ENCODE measurements around the gene EYS.
"Not testable (repeated sequence)": the region's sequence is repeated elsewhere in the genome, so short reads cannot be mapped to it uniquely, and the experiment has no call there.

Gene EYS

DNA sequence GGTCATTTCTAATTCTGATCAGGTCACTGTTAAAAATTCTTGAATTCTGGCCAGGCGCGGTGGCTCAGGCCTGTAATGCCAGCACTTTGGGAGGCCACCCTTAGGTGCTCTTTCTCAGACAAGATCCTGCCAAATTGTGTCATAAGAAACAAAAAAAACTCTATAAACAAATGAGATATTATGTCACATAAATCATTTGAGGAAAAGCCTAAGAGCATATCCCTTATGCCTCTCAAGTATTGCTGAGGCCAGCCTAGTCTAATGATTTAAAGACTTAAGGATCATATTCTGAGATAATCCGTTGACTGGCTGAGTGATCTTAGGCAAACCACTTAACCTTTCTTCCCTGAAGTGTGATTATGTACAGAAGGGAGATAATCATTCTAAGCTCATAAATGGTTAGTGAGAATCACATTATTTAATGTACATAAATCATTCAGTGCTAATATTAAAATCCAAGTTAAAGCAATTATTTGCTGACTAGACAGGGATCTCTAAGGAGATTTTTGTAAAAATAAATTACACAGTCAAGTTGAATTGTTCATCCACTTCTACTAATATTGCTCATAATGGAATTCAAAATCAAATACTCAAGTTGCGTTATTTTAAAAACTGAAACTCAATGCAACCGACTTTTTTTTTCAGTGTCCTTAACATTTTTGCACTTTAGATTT is 1706.1 kb downstream of the EYS start:
- DNase-seq = no peak

DNA sequence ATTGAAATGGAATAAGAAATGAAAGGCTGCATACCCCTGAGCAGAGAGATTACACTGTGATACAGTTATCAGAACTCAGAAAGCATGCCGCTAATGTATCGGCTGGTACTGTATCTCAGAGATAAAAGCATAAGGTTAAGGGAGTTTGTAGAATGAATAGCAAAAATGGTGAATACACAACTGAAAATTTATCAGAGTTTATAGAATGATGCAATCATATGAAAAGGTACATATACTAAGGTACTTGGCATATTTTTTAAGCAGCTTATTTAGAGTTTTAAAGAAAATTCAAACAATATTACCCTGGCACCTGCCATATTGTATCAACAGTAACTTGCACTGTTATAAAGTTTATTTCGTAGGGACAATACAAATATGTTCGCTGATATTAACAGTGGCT is 1707.4 kb downstream of the EYS start:
- no peak for DNase-seq

DNA sequence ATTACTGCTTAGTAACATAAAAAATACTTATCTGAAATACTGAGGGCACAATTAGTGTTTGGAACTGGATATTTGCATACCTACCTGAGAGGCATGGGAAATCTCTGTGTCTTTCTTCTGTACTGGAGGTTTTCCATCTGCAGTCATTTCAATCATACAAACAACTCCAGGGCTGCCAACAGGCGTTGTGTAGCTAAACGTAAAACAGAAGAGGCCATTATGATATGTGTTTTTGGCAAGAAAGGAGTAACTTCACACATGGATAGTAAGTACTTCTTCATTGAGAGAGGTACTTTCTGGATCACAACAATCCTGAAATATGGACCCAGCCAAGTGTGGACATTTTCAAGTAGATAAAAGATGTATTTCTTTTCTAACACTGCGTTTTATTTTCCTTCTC is 1708.0 kb downstream of the EYS start:
- DNase-seq = no peak

DNA sequence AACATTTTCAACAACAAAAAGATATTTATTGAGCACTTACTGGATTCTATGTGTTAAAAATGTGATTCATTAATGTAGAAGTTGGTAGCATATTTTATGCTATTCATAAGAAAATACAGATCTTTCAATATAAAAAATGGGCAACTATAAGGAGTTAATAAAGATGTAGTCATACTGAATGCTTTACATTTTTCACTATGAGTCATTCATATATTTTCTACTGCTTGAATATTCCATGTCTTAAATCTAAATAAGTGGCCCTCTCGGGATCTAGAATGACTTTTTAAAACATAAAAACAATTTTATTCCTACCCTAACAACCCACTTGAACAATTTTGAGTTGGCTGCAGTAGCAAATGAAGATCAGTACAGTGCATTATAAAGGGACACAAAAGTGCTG is 1709.3 kb downstream of the EYS start:
- DNase-seq = no peak

DNA sequence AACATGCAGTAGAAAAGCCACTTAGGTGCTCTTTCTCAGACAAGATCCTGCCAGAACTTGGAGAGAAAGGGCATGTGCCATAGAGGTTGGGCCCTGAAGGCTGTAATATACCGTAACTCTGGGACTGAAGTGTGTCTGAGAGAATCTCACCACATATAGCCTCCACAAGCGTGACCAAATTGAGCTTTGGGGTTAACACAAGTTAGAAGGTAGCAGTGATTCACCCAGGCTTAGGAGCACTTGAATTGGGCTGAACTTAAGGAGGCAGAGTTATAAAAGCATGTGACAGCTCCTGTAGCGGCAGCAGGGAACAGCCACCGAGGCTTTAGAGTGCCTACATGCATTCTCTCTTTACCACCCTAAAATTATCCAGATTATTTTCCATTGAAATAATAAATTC is 1709.8 kb downstream of the EYS start:
- DNase-seq = no peak

DNA sequence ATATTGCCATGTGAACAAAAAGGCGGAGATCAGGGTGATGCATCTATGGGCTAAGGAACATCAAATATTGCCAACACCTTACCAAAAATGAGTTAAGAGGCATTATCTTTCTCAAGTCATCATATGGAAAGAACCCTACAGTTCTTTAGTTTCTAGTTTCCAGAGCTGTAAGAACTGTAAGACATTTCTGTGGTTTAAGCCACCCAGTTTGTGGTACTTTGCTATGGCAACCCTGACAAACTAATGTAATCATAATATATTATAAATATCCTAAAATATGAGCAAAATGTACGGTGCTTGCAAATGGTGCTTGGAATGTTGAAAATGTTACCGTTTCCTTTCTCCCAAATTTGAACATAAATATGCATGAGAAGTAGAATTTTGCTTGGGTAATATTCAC is 1721.8 kb downstream of the EYS start:
- DNase-seq = no peak

DNA sequence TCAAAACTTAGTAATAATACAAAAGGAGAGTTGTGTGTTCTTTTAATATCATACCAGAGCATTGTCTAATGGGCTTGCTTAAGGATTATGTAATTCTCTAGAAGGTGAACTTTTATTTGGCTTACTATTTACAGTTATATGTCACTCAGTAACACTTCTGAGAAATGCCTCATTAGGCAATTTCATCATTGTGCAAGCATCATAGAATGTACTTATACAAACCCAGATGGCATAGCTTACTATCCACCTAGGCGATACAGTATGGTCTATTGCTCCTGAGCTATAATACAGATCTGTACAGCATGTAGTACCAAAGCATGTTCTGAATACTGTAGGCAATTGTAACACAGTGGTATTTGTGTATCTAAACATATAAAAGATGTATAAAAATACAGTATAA is 1731.3 kb downstream of the EYS start:
- DNase-seq = peak; percentile 13

DNA sequence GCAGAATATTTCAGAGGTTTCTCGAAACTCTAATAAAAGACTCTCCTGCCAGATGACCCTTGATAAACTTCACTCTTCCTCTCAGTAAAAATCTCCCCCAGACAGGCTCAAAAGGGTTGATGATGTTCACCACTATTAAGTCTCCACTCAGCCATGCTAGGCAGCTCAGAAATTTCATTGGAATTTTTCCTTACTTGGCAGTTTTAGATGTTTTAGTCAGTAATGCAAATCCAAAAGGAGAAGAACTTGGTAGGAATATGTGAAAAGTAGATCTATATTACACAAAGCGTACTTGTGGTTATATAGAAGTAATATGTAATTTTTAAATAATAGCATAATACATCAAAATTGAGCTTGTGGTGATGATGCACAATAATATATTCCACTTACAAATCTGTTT is 1738.4 kb downstream of the EYS start:
- no peak for DNase-seq

DNA sequence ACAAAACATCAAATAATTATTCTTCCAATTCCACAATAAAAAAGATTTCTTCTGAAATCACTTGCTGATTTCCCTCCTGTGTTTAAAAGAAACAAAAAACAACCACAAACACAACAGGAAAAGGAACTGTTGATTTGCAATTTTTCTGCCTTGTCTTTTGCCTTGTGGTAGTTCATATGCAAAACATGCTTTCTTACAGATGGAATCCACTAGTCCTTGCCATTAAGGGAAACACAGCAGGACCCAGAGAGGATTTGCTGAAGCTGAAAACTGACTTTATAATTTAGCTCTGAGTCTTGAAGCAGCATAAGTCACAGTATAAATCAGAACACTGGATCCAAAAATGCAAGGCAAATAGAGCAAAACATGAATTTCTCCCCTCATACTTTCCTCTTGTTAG is 1742.7 kb downstream of the EYS start:
- DNase-seq = no peak

DNA sequence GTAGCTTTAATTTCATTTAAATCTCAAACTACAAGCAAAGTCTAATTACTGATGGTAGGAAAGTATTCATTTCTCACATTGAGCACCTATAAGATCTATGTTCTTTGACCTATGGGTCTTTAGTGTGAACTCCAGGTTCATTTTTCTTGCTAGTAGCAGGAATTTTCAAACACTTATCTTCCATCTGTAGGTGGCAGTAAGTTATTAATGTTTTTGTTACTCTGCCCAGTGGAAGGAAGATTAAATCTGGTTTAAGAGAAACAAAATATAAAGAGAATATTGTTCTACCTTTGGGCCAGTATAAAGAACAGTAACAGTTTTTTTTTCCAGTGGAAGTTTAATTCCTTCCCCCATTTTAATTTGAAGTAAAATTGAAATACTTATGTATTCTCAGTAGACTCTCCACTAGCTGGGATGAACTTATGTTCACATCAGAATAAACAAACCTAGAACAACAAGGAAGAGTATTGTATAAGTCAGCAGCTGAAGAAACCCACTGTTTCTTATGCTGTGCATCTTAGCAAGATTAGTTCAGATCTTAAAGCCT is 1743.2 kb downstream of the EYS start:
- no peak for DNase-seq

DNA sequence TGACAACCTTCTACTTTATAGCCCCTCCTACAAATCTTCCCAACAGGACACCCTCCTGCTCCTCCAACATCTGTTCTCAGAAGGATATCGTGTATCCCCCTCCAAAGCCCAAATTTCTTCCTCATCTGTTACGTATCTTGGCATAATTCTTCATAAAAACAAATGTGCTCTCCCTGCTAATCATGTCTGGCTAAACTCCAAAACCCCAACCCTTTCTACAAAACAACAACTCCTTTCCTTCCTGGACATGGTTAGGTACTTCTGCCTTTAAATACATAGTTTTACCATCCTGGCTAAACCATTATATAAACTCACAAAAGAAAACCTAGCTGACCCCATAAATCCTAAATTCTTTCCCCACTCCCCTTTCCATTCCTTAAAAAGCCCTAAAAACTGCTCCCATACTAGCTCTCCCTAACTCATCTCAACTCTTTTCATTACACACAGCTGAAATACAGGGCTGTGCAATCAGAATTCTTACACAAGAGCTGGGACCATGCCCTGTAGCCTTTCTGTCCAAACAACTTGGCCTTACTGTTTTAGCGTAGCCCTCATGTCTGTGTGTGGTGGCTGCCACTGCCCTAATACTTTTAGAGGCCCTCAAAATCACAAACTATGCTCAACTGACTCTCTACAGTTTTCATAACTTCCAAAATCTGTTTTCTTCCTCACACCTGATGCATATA is 1753.5 kb downstream of the EYS start:
- DNase-seq = not testable (repeated sequence)

DNA sequence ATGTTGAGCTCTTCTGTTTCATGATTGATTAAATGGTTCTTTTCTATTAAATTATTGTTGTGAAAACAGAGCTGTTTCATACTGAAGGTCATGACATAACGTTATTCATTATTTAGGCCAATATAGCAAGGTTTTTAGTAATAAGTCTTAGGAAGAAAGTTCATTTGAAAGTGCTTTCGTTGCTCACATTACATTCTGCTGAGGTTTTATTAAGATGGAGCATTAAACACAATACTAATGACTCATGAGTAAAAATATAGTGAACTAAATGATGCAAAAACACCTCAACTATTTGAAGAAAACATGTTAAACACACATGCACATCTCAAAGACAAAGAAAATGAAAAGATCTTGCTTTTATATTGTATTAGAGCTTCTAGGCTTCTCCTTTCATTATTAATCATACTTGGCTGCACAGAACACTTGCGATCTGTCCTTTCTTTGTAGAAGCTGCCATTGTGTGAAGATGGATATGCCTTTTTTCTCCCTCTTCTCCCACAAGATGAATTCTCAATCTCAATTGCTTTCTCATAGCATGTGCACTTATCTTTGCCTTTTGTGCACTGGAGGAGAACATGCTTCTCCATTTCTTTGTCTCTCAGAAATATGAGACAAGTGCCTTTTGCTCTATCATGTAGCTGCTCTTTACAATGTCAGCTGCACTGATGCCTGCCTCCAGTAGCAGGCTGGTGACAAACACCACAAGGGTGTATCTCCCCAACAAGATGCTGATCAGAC is 1759.1 kb downstream of the EYS start:
- no peak for DNase-seq

DNA sequence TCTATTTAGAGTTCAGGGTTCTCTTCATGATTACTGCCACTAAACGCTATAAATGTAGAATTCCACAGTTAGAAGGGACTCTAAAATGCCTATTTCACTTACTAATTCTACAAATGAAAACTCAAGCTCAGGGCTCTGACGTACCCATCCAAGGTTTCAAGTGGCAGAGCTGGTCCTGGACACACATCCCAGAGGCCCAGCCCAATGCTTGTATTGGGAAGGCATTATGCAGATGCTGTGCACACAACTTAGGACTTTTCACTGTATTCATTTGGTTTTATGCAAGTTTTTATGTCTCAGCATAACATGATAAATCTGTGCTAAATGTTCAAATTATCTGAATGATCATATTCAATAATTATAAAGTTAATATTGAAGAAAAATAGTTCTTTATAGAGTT is 1761.0 kb downstream of the EYS start:
- DNase-seq = no peak

DNA sequence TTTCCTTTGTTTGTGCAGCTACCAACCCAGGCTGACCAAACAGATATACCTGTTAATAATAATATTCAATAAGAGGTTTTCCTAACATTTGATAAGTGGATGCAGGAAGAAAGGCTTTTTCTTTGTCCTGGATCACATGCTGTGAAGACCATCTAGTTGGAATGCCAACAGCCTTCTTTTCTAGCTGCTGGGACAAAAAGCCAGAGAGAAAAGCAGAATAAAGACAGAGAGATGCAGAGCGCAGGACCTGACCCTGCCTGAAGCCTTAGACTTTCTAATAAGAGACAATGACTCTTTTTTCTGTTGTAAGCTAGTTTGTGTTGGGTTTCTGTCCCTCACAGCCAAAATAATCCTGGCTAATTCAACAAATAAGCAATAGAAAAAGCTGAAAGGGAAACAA is 1763.2 kb downstream of the EYS start:
- DNase-seq = no peak

DNA sequence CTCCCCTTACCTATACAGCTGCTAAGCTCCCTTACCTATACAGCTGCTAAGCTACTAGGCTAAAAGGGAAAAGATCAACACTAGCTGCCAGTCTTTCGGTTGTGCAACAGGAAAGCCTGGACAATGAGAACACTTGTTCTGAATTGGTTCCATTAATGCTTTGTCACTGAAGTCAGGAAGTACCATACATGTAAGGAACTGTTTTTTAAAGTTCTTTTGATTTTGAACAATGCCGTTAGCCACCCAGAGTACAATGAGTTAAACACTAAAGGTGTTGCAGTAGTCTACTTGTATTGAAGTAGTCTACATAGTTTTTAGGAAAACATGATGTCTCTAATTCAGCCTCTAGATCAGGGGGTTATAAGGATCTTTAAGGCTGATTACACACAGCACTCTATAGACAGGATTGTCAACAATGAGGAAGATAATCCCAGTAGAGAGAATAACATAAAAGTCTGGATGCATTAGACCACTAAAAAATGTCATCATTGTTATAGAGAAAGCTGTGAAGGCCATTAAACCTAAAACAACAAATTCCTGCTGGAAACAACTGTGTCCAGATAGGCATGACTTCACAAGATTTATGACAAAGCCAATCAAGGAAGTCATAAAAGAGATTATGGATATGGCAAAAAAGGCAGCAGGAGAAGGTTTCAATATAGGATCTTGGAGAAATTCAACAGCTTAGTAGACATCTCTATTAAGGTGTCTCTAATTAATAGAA is 1765.1 kb downstream of the EYS start:
- no peak for DNase-seq

DNA sequence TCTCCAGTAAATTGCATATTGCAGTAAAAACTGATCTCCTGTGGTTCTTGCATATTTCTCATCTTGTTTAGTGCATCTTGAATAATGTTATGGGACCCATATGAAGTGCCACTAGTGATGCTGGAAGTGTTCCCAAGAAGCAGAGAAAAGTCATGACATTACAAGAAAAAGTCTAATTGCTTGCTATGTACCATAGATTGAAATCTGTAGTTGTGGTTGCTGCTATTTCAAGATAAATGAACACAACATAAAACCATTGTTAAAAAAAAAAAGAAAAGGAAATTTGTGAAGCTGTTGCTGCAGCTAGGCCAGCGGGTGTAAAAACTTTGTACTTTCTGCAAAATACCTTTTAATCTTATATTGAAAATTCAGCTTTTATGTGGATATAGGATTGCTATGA is 1767.0 kb downstream of the EYS start:
- DNase-seq = no peak

DNA sequence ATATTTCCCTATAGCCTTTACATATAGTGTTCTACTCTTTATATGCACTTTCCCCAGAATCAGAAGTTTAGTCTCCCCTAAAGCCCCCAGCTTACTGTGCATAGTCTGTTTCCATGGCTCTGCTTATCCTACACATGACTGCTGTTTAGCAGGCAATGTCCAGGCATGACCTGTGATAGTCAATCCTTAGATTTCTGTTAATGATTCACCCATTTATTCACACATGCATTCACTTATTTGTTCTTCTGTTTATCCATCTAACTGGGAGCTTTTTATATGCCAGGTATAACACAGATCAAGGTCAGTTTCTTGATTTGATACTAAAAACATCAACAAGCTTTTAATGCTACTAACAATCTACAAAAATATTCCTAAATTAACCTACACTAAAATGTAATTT is 1770.6 kb downstream of the EYS start:
- no peak for DNase-seq

DNA sequence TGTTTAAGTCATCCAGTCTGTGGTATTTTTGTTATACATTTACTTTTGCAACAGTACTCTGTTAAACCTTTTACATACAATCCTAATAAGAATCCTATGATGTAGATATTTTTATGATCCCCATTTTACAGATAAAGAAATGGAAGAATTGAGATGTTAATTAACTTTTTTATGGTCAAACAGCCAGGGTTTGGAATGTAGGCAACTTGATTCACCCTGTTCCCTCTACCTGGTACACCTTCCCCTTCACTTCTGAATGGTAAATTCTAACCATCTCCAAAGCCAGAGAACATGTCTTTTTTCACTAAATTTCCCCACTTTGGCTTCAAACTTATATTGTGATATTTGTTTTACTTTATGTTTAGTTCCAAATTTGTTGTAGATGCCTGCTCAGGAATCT is 1771.3 kb downstream of the EYS start:
- DNase-seq = no peak

DNA sequence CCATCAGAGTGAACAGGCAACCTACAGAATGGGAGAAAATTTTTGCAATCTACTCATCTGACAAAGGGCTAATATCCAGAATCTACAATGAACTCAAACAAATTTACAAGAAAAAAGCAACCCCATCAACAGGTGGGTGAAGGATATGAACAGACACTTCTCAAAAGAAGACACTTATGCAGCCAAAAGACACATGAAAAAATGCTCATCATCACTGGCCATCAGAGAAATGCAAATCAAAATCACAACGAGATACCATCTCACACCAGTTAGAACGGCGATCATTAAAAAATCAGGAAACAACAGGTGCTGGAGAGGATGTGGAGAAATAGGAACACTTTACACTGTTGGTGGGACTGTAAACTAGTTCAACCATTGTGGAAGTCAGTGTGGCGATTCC is 1773.1 kb downstream of the EYS start:
- not testable (repeated sequence) for DNase-seq

DNA sequence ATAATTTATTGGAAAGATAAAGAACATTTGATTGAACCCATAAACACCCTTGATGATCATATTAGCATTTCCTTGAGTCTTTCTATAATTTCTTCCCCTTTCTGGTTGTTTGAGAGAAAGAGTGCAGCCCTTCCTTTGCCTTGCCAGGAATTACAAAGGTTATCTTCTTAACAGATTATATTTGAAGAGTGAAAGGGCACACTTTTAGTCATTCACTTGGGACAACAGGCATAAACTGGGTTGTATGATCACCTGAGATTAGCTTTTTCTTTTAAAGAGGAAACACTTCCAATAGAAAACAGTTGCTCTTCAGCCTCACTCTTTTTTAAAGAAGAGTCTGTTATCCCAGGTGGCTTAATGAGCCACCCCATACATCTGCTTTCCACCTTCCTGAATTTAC is 1776.2 kb downstream of the EYS start:
- DNase-seq = no peak

DNA sequence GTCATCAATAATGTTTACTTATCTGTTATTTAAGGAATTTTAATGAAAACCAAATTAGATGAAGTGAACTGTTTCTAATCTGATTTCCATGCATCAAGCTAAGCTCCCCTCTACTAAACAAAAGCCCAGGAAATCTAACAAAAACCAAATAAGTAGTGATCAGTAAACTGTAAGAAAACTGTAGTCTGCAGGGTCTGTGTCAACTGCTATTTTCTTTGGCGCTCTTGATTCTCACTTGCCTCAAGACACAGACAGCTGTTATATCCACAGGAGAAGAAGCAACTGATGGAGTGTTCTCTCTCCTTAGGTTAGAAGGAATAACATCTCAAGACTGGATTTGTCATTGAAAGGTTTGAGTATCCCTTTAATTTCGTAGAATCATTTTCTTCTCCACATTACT is 1777.9 kb downstream of the EYS start:
- DNase-seq = no peak

DNA sequence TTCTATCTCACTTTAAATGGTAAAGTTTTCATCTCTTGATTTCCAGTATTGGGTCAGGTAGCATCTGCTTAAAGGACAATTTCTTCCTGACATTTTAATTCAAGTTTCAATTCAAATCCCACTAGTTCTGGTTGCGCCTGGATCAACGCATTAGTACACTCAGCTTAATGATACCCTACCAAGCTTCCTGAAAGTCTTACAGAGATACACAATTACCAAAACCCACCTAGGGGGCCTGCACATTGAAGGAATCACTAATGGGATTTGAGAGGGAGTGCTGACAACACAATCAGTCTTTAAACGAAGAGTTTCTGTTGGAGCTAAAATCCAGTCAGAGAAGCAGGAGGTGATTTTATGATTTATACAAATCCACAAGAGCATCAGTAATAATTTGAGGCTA is 1778.4 kb downstream of the EYS start:
- no peak for DNase-seq
